ENCODE data around the gene SLC27A5. TPM values are rescaled to one million over a fixed set of nuclear protein-coding genes. Genes with fewer than 3 reads are reported as not detected.

Gene SLC27A5
- total and polyA plus RNA-seq, 2 donors (not counting 3 experiments of a cell fraction or from before 2014, with no cell fraction given) = 7.1 to 16.0 TPM

DNA sequence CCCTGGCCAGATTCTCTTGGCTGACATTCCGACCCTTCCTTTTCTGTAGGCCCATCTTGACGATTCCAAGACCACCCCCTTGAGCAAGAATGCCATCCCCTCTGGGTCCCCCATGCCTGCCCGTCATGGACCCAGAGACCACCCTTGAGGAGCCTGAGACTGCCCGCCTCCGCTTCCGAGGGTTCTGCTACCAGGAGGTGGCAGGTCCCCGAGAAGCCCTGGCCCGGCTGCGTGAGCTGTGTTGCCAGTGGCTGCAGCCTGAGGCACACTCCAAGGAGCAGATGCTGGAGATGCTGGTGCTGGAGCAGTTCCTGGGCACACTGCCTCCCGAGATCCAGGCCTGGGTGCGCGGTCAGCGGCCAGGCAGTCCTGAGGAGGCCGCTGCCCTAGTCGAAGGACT, 34.7 kb downstream of the SLC27A5 start:
- ChIA-PET CTCF (interaction anchor here (1.5 kb wide), 1 partner anchor 42 kb away, joined by 4 read pairs; the partner anchor contains the start of gene ZBTB45), POLR2A (no interaction called here)
- FAIRE-seq (no peak), DNase-seq (ENCODE audit: low read depth, low spot score) (no peak)
- Histone ChIP-seq H3K36me3 (ENCODE audit: control insufficient read depth in 2 of 2, extremely low read depth in 1 of 2, insufficient read depth in 2 of 2, low read length in 2 of 2) (peaks cover 0 to 9% of the 10 kb centered on the region in 2 experiments), H4K20me1 (replicated peaks; ENCODE audit: control insufficient read depth, extremely low read depth, insufficient read depth, low read length) (no peaks in the 10 kb centered on the region), H3K79me2 (ENCODE audit: control insufficient read depth, insufficient read depth, low read length) (no peaks in the 10 kb centered on the region), H2AFZ (ENCODE audit: low read depth, low read length) (no peak overlapping the region), H3K4me3 (replicated peaks in 1 of 3; ENCODE audit: insufficient read depth in 1 of 3, low read depth in 1 of 3, low read length in 3 of 3) (no peak overlapping the region), H3K9me1 (replicated peaks; ENCODE audit: control insufficient read depth, extremely low read depth, insufficient read depth, low read length) (no peaks in the 10 kb centered on the region), H3K4me2 (ENCODE audit: insufficient read depth, low read length) (no peak overlapping the region), H3K9ac (replicated peaks; ENCODE audit: extremely low read depth, insufficient read depth, low read length) (no peak overlapping the region), H3K27me3 (ENCODE audit: control insufficient read depth in 2 of 2, insufficient read depth in 2 of 2, low read length in 2 of 2) (no peaks in the 10 kb centered on the region), H3K27ac (ENCODE audit: insufficient read depth, low read depth, low read length) (peak overlapping the region; percentile 4), H3K4me1 (ENCODE audit: control insufficient read depth, extremely low read depth, insufficient read depth, low read length) (peaks cover 9% of the 10 kb centered on the region), H3K9me3 (replicated peaks; ENCODE audit: control insufficient read depth, insufficient read depth, low read length) (no peaks in the 10 kb centered on the region)
- TF ChIP-seq EZH2 (IDR thresholded peaks at IDR 0.05; ENCODE audit: borderline replicate concordance, low read depth, low read length, severe bottlenecking) (no peak), JUN (IDR thresholded peaks at IDR 0.05; ENCODE audit: borderline replicate concordance, insufficient read depth, insufficient read length, low read depth) (no peak), GATA2 (IDR thresholded peaks at IDR 0.05; ENCODE audit: insufficient read depth, insufficient read length, low read depth, low read length) (no peak), POLR2AphosphoS5 (IDR thresholded peaks at IDR 0.05; ENCODE audit: insufficient read depth, low read depth, low read length) (no peak), FOS (IDR thresholded peaks at IDR 0.05; ENCODE audit: borderline replicate concordance, insufficient read depth, low read length) (no peak), POLR2A (IDR thresholded peaks at IDR 0.05; ENCODE audit: low read depth, low read length) (no peak)
- TF ChIP-seq, protein P1, sequence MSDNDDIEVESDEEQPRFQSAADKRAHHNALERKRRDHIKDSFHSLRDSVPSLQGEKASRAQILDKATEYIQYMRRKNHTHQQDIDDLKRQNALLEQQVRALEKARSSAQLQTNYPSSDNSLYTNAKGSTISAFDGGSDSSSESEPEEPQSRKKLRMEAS (IDR thresholded peaks at IDR 0.05; ENCODE audit: insufficient read depth, insufficient read length) = no peak
- TF ChIP-seq, protein P2, sequence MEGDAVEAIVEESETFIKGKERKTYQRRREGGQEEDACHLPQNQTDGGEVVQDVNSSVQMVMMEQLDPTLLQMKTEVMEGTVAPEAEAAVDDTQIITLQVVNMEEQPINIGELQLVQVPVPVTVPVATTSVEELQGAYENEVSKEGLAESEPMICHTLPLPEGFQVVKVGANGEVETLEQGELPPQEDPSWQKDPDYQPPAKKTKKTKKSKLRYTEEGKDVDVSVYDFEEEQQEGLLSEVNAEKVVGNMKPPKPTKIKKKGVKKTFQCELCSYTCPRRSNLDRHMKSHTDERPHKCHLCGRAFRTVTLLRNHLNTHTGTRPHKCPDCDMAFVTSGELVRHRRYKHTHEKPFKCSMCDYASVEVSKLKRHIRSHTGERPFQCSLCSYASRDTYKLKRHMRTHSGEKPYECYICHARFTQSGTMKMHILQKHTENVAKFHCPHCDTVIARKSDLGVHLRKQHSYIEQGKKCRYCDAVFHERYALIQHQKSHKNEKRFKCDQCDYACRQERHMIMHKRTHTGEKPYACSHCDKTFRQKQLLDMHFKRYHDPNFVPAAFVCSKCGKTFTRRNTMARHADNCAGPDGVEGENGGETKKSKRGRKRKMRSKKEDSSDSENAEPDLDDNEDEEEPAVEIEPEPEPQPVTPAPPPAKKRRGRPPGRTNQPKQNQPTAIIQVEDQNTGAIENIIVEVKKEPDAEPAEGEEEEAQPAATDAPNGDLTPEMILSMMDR (IDR thresholded peaks at IDR 0.05; ENCODE audit: extremely low read depth in 1 of 2, insufficient read depth in 1 of 2, low read depth in 1 of 2, low read length in 2 of 2) = no peak
- dilution Hi-C loops (cut with MboI; ENCODE audit: extremely low pct_ligation_motif_present, low sequenced_read_pairs) = no loop called here
- intact Hi-C loops (cut with micrococcal nuclease) = no loop called here
- BruUV-seq (replicated peaks) = no TSS peak

All from endothelial cell of umbilical vein (primary cell).